IMR-90 (cell line): ENCODE measurements around the gene PSMB5. TPM values are rescaled to one million over a fixed set of nuclear protein-coding genes. Genes with fewer than 3 reads are reported as not detected.

ENCODE experiments used
- ATAC-seq: fragments of 200-7000 bp; cut with Tn5 transposase; 2 replicates; pipeline ENCODE4 v1.9.1; 2020; ENCODE audit warnings: low read depth, mild to moderate bottlenecking, moderate library complexity
- BruUV-seq: library from RNA; stranded (reverse); fragments of 400-500 nt; replicated peaks from 2 replicates; lab custom pipeline; 2021; lab: Mats Ljungman, UMichigan
- CTCF ChIA-PET: fragments of 300-600 bp; formaldehyde crosslinking; extraction: SDS; loops from one replicate; lab custom pipeline; 2021; ENCODE audit warnings: antibody characterized with exemption; lab: Yijun Ruan, JAX
- POLR2A ChIA-PET: fragments of 300-600 bp; sonication (Branson Sonifier 250); formaldehyde crosslinking; loops from one replicate; lab custom pipeline; 2022; ENCODE audit warnings: antibody characterized with exemption; ENCODE audit not compliant: unreplicated experiment; lab: Charles Lee
- DNase-seq: peaks from one replicate; pipeline ENCODE4 v3.0.0; 2013
- H2AFZ ChIP-seq: replicated peaks from 2 replicates; pipeline ENCODE3; 2013; ENCODE audit warnings: low read length, mild to moderate bottlenecking; ENCODE audit not compliant: poor library complexity
- H2AK5ac ChIP-seq: 2 replicates; pipeline ENCODE4 v1.6.1; 2013; ENCODE audit warnings: low read depth, low read length, inconsistent platforms
- H2AK9ac ChIP-seq: replicated peaks from 2 replicates; pipeline ENCODE3; 2013; ENCODE audit warnings: mild to moderate bottlenecking, low read depth, low read length, moderate library complexity; ENCODE audit not compliant: poor library complexity
- H2BK120ac ChIP-seq: 2 replicates; pipeline ENCODE4 v1.6.1; 2013; ENCODE audit warnings: low read depth, low read length, inconsistent platforms
- H2BK15ac ChIP-seq: 3 replicates; pipeline ENCODE4 v1.6.1; 2013; ENCODE audit warnings: low read depth, low read length, inconsistent platforms
- H2BK20ac ChIP-seq: 2 replicates; pipeline ENCODE4 v1.6.1; 2013; ENCODE audit warnings: low read depth, mild to moderate bottlenecking, inconsistent platforms, low read length, moderate library complexity
- H2BK5ac ChIP-seq: 2 replicates; pipeline ENCODE4 v1.6.1; 2013; ENCODE audit warnings: mild to moderate bottlenecking, low read depth, low read length, inconsistent platforms; ENCODE audit not compliant: poor library complexity, severe bottlenecking
- H3K14ac ChIP-seq: replicated peaks from 2 replicates; pipeline ENCODE4 v1.6.1; 2013; ENCODE audit warnings: low read depth, low read length, inconsistent platforms
- H3K18ac ChIP-seq: 2 replicates; pipeline ENCODE4 v1.6.1; 2013; ENCODE audit warnings: low read depth, low read length, control low read depth
- H3K23ac ChIP-seq: 2 replicates; pipeline ENCODE4 v1.6.1; 2013; ENCODE audit warnings: low read depth, low read length, inconsistent platforms
- H3K27ac ChIP-seq: 2 replicates; pipeline ENCODE4 v1.5.1; 2013; ENCODE audit warnings: mild to moderate bottlenecking, control low read depth, low read length; ENCODE audit not compliant: insufficient read depth
- H3K27me3 ChIP-seq: 2 replicates; pipeline ENCODE4 v1.6.1; 2013; ENCODE audit warnings: low read length; ENCODE audit not compliant: control insufficient read depth, insufficient read depth
- H3K36me3 ChIP-seq: 2 replicates; pipeline ENCODE4 v1.6.1; 2013; ENCODE audit warnings: low read length, mixed read lengths; ENCODE audit not compliant: control insufficient read depth, insufficient read depth
- H3K4ac ChIP-seq: 2 replicates; pipeline ENCODE4 v1.6.1; 2013; ENCODE audit warnings: low read depth, low read length, inconsistent platforms
- H3K4me1 ChIP-seq: 2 replicates; pipeline ENCODE4 v1.6.1; 2013; ENCODE audit warnings: low read length, mixed read lengths; ENCODE audit not compliant: control insufficient read depth, insufficient read depth
- H3K4me2 ChIP-seq: 2 replicates; pipeline ENCODE4 v1.6.1; 2013; ENCODE audit warnings: low read depth, mild to moderate bottlenecking, control low read depth, low read length, moderate library complexity
- H3K4me3 ChIP-seq: 2 replicates; pipeline ENCODE4 v1.5.1; 2013; ENCODE audit warnings: low read depth, mild to moderate bottlenecking, control low read depth, low read length, moderate library complexity; ENCODE audit not compliant: insufficient read depth
- H3K56ac ChIP-seq: 2 replicates; pipeline ENCODE4 v1.6.1; 2013; ENCODE audit warnings: low read length, inconsistent platforms; ENCODE audit not compliant: insufficient read depth; ENCODE audit errors: extremely low read depth
- H3K79me1 ChIP-seq, 2 experiments: 2 replicates each; pipeline ENCODE4 v1.6.1; 2013; ENCODE audit warnings: low read length in 2 of 2, inconsistent platforms in 1 of 2, low read depth in 1 of 2
- H3K9ac ChIP-seq: 2 replicates; pipeline ENCODE4 v1.6.1; 2013; ENCODE audit warnings: low read depth, low read length, control low read depth
- H3K9me1 ChIP-seq: 2 replicates; pipeline ENCODE4 v1.6.1; 2013; ENCODE audit warnings: low read length, inconsistent platforms; ENCODE audit not compliant: insufficient read depth
- H3K9me3 ChIP-seq: 2 replicates; pipeline ENCODE4 v1.6.1; 2013; ENCODE audit warnings: low read length; ENCODE audit not compliant: control insufficient read depth, insufficient read depth
- H4K20me1 ChIP-seq: 2 replicates; pipeline ENCODE4 v1.6.1; 2013; ENCODE audit warnings: low read length, inconsistent platforms; ENCODE audit not compliant: insufficient read depth
- H4K5ac ChIP-seq: 2 replicates; pipeline ENCODE4 v1.6.1; 2013; ENCODE audit warnings: mild to moderate bottlenecking, low read depth, low read length, control low read depth
- H4K8ac ChIP-seq, 2 experiments: 2 replicates each; pipeline ENCODE4 v1.6.1; 2013; ENCODE audit warnings: low read depth in 2 of 2, low read length in 2 of 2, control low read depth in 1 of 2, inconsistent platforms in 1 of 2
- H4K91ac ChIP-seq: 2 replicates; pipeline ENCODE4 v1.6.1; 2013; ENCODE audit warnings: low read depth, low read length, inconsistent platforms; ENCODE audit not compliant: insufficient read depth
- CTCF ChIP-seq: conservative IDR thresholded peaks from 2 replicates; pipeline ENCODE4 v1.5.1; 2012; ENCODE audit warnings: mild to moderate bottlenecking, low read depth, low read length, improper control_type of control experiment
- FOS ChIP-seq: fragments of 150-350 bp; IDR thresholded peaks from 2 replicates; pipeline ENCODE4 v1.6.1; 2016; ENCODE audit warnings: low read depth, low read length
- MAZ ChIP-seq: IDR thresholded peaks from 2 replicates; pipeline ENCODE4 v1.6.1; 2012; ENCODE audit warnings: low read depth, mild to moderate bottlenecking, low read length, improper control_type of control experiment, moderate library complexity, borderline replicate concordance
- MXI1 ChIP-seq: IDR thresholded peaks from 2 replicates; pipeline ENCODE4 v1.6.1; 2012; ENCODE audit warnings: low read depth, mild to moderate bottlenecking, low read length, moderate library complexity, borderline replicate concordance
- NFE2L2 ChIP-seq: fragments of 150-350 bp; IDR thresholded peaks from 2 replicates; pipeline ENCODE4 v1.6.1; 2016; ENCODE audit warnings: low read depth, mild to moderate bottlenecking, low read length
- POLR2A ChIP-seq: IDR thresholded peaks from 2 replicates; pipeline ENCODE4 v1.6.1; 2012; ENCODE audit warnings: mild to moderate bottlenecking, low read depth, low read length
- RAD21 ChIP-seq: IDR thresholded peaks from 2 replicates; pipeline ENCODE4 v1.6.1; 2012; ENCODE audit warnings: low read length, improper control_type of control experiment
- RFX5 ChIP-seq: IDR thresholded peaks from 2 replicates; pipeline ENCODE4 v1.8.0; 2012; ENCODE audit warnings: low read depth, mild to moderate bottlenecking, low read length, moderate library complexity
- SMC3 ChIP-seq: fragments of 150-350 bp; IDR thresholded peaks from 2 replicates; pipeline ENCODE4 v1.6.1; 2016; ENCODE audit warnings: low read depth, mild to moderate bottlenecking, antibody characterized with exemption, low read length, moderate library complexity
- WGBS, 2 experiments: methylation state at CpG; one replicate each; pipeline versions ENCODE4 v1.1.5 to v1.1.7; 2013; ENCODE audit warnings: missing lambda C conversion rate in 2 of 2; ENCODE audit not compliant: insufficient read length in 1 of 2; ENCODE audit errors: extremely low coverage in 2 of 2; 5-methylcytosine and 5-hydroxymethylcytosine counted together
- dilution Hi-C: fragments of 300-500 bp; cut with HindIII; formaldehyde crosslinking; loops from one replicate; pipeline ENCODE4 v1.14.3; 2018; ENCODE audit warnings: low sequenced_read_pairs; ENCODE audit not compliant: unreplicated experiment
- in situ Hi-C: fragments of 300-500 bp; cut with MboI; formaldehyde crosslinking; loops from 3 replicates; pipeline ENCODE4 v1.14.3; 2019; ENCODE audit warnings: low sequenced_read_pairs, inconsistent platforms, mixed read lengths
- intact Hi-C: fragments of 100-400 bp; cut with micrococcal nuclease; formaldehyde crosslinking; loops from 2 replicates; pipeline ENCODE4 v1.10.0; 2022
- polyA plus RNA-seq, 3 experiments: library from polyadenylated mRNA; depleted of rRNA; stranded (reverse); fragments of >200 nt; gene quantifications; 2 replicates each; pipeline ENCODE4 v1.2.3, GENCODE V29; 2012; ENCODE audit warnings: low replicate concordance in 1 of 3
- total RNA-seq: library from RNA; depleted of rRNA; stranded (reverse); fragments of >200 nt; gene quantifications from 2 replicates; pipeline ENCODE4 v1.2.3, GENCODE V29; 2012
- TF ChIP-seq, protein P1 (sequence below): fragments of 150-350 bp; IDR thresholded peaks from 2 replicates; pipeline ENCODE4 v1.6.1; 2017; ENCODE audit warnings: mild to moderate bottlenecking, antibody characterized with exemption, low read length, low read depth

PSMB5 gene
- total and polyA plus RNA-seq, 2 of the 4 experiments (the other 2 are of a cell fraction) = 310 to 321 TPM

- no peak for TF ChIP-seq MAZ
Measured at GRCh38 chr14:22986508-22987054, 48.1 kb downstream of the PSMB5 start (continued).

DNA sequence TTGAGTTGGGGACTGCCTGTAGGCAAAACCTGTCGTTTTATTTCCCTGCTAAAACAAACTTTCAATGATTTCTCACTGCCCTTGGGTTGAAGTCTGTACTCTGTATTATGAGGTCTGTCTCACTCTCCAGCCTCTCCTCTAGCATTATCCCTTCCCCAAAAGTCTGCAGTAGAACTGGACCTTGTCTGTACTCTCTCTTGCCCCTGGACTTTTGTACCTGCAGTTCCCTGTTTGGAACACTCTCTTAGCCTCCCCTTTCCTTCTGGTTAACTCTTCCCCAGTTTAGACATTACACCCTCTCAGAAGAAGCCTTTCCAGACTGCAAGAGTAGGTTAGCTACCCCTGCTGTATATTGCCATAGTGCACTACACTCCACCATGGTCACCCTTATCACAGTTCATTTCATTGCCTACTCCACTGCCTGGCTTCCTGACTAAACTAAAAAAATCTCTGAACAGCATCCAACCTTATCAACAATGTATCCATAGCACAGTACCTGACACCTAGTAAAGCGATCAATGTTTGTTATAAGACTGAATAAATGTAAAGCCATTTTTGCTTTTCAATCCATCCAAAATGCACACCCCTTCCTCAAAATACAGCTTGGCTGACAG lies 48.7 kb downstream of the PSMB5 start:
- Histone ChIP-seq H2BK15ac (no peak overlapping the region), H2BK20ac (no peak overlapping the region), H3K4me3 (no peak overlapping the region), H3K18ac (no peak overlapping the region), H3K36me3 (no peaks in the 10 kb centered on the region), H4K5ac (no peak overlapping the region), H3K4me1 (no peaks in the 10 kb centered on the region), H3K27me3 (no peaks in the 10 kb centered on the region), H3K79me1 (peaks cover 0 to 18% of the 10 kb centered on the region in 2 experiments; a peak in 2 of 4 replicates), H2AK5ac (no peak overlapping the region), H3K14ac (no peak overlapping the region), H3K56ac (no peak overlapping the region), H4K91ac (no peak overlapping the region), H3K9ac (no peak overlapping the region), H4K8ac (no peak overlapping the region), H3K4me2 (no peak overlapping the region), H3K4ac (no peak overlapping the region), H2AK9ac (no peak overlapping the region), H3K9me1 (no peaks in the 10 kb centered on the region), H3K9me3 (no peaks in the 10 kb centered on the region), H2BK120ac (no peak overlapping the region), H4K20me1 (no peaks in the 10 kb centered on the region), H3K27ac (no peak overlapping the region), H2BK5ac (no peak overlapping the region), H2AFZ (no peak overlapping the region), H3K23ac (no peak overlapping the region)
- POLR2A ChIA-PET = interaction anchor here (0.7 to 1.4 kb wide), 4 partner anchors 8 to 109 kb away, joined by 3 to 12 read pairs (median 4); partner anchors contain the start of genes ACIN1 and C14orf119
- in situ Hi-C loops = no loop called here
- intact Hi-C loops = loop anchor here (1.0 to 10.0 kb wide), 3 partner anchors 72 to 199 kb away; partner anchors contain the start of gene SLC7A8
- no peak for DNase-seq
- BruUV-seq = no TSS peak
- dilution Hi-C loops = no loop called here
- no peak for ATAC-seq
- WGBS, 2 experiments = no CpG with 5 or more reads among the region's 2 CpGs
- CTCF ChIA-PET = interaction anchor here (0.6 to 2.8 kb wide), 27 partner anchors 8 to 426 kb away, joined by 3 to 14 read pairs (median 4); partner anchors contain the start of genes CDH24 and PRMT5
- TF ChIP-seq, protein P1, sequence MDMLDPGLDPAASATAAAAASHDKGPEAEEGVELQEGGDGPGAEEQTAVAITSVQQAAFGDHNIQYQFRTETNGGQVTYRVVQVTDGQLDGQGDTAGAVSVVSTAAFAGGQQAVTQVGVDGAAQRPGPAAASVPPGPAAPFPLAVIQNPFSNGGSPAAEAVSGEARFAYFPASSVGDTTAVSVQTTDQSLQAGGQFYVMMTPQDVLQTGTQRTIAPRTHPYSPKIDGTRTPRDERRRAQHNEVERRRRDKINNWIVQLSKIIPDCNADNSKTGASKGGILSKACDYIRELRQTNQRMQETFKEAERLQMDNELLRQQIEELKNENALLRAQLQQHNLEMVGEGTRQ = no peak
- no peak for TF ChIP-seq RAD21
- no peak for TF ChIP-seq NFE2L2
- TF ChIP-seq POLR2A = no peak
- TF ChIP-seq SMC3 = no peak
- TF ChIP-seq MXI1 = no peak
- TF ChIP-seq CTCF = no peak
- TF ChIP-seq RFX5 = no peak
- TF ChIP-seq FOS = no peak
